B cell (primary cell): Measurements from ENCODE around the gene MPC2. TPM values are rescaled to one million over a fixed set of nuclear protein-coding genes. Genes with fewer than 3 reads are reported as not detected.

Experiments used
- ATAC-seq: fragments of 200-7000 bp; cut with Tn5 transposase; one replicate; pipeline ENCODE4 v1.10.0; 2021; ENCODE audit warnings: low read depth, mild to moderate bottlenecking, moderate number of reproducible peaks, moderate library complexity
- CTCF ChIA-PET: fragments of 350-600 bp; sonication (Branson Sonifier 250); formaldehyde crosslinking; loops from one replicate; lab custom pipeline; 2021; ENCODE audit warnings: antibody characterized with exemption, inconsistent platforms; lab: Charles Lee
- POLR2A ChIA-PET: fragments of 350-600 bp; sonication (Branson Sonifier 250); formaldehyde crosslinking; loops from one replicate; lab custom pipeline; 2021; ENCODE audit warnings: antibody characterized with exemption; lab: Charles Lee
- DNase-seq: peaks from one replicate; pipeline ENCODE4 v3.0.0; 2013
- H2AFZ ChIP-seq: 2 replicates; pipeline ENCODE4 v1.6.1; 2012; ENCODE audit warnings: mild to moderate bottlenecking, low read depth, low read length; ENCODE audit not compliant: insufficient read depth, poor library complexity, severe bottlenecking
- H3K27ac ChIP-seq, 2 donors: 1 replicate in 1 of 2; 2 replicates in 1 of 2; pipeline ENCODE4 v1.5.1; 2012 to 2013; ENCODE audit warnings: low read length in 2 of 2, mild to moderate bottlenecking in 2 of 2, moderate library complexity in 1 of 2
- H3K27me3 ChIP-seq, 4 experiments: fragments of 200-600 bp in 1 of 4; sonication (generic) in 1 of 4; replicated peaks in 1 of 4; 1 replicate in 2 of 4; 2 replicates in 2 of 4; pipeline versions ENCODE4 v1.6.1 to v1.7.0; 2013 to 2016; ENCODE audit warnings: low read length in 3 of 4, mild to moderate bottlenecking in 2 of 4, mixed read lengths in 1 of 4, moderate library complexity in 1 of 4; ENCODE audit not compliant: insufficient read depth in 4 of 4, control insufficient read depth in 3 of 4; ENCODE audit errors: control extremely low read depth in 1 of 4
- H3K36me3 ChIP-seq, 2 experiments: replicated peaks in 1 of 2; 1 replicate in 1 of 2; 2 replicates in 1 of 2; pipeline versions ENCODE4 v1.6.1 to v1.7.1; 2013; ENCODE audit warnings: low read length in 1 of 2; ENCODE audit not compliant: insufficient read depth in 2 of 2, control insufficient read depth in 1 of 2; ENCODE audit errors: control extremely low read depth in 1 of 2, extremely low read depth in 1 of 2
- H3K4me1 ChIP-seq, 2 donors: fragments of 200-600 bp in 1 of 2; sonication (generic) in 1 of 2; 1 replicate in 1 of 2; 2 replicates in 1 of 2; pipeline versions ENCODE4 v1.5.1 to v1.6.1; 2013 to 2017; ENCODE audit warnings: low read length in 2 of 2; ENCODE audit not compliant: control insufficient read depth in 2 of 2, insufficient read depth in 2 of 2
- H3K4me2 ChIP-seq: replicated peaks from 2 replicates; pipeline ENCODE3; 2012; ENCODE audit warnings: mild to moderate bottlenecking, low read depth, low read length; ENCODE audit not compliant: poor library complexity, severe bottlenecking
- H3K4me3 ChIP-seq, 5 experiments: fragments of 200-600 bp in 1 of 5; sonication (generic) in 1 of 5; 1 replicate in 3 of 5; 2 replicates in 2 of 5; pipeline versions ENCODE4 v1.5.1 to v1.7.0; 2011 to 2016; ENCODE audit warnings: low read length in 4 of 5, mild to moderate bottlenecking in 4 of 5, low read depth in 2 of 5, control low read depth in 1 of 5, moderate library complexity in 1 of 5; ENCODE audit not compliant: insufficient read depth in 1 of 5; ENCODE audit errors: control extremely low read depth in 1 of 5, extremely low read depth in 1 of 5
- H3K79me2 ChIP-seq: fragments of 200-600 bp; sonication (generic); one replicate; pipeline ENCODE4 v1.6.0; 2016; ENCODE audit warnings: low read length; ENCODE audit not compliant: control insufficient read depth, insufficient read depth
- H3K9ac ChIP-seq: fragments of 200-600 bp; sonication (generic); 2 replicates; pipeline ENCODE4 v1.6.1; 2017; ENCODE audit warnings: mild to moderate bottlenecking, low read length, moderate library complexity
- H3K9me3 ChIP-seq, 3 donors: one replicate each; pipeline versions ENCODE4 v1.6.1 to v1.7.1; 2013; ENCODE audit warnings: low read length in 2 of 3; ENCODE audit not compliant: control insufficient read depth in 2 of 3, insufficient read depth in 1 of 3; ENCODE audit errors: control extremely low read depth in 1 of 3
- H4K20me1 ChIP-seq: 2 replicates; pipeline ENCODE4 v1.6.0; 2012; ENCODE audit warnings: mild to moderate bottlenecking, low read length; ENCODE audit not compliant: insufficient read depth, control insufficient read depth, poor library complexity, severe bottlenecking
- H3K27ac Mint-ChIP-seq: one replicate; pipeline ENCODE4 v1.8.0; 2021; ENCODE audit warnings: mixed read lengths
- H3K27me3 Mint-ChIP-seq: one replicate; pipeline ENCODE4 v1.8.0; 2021; ENCODE audit warnings: mixed read lengths
- H3K4me1 Mint-ChIP-seq: one replicate; pipeline ENCODE4 v1.8.0; 2021; ENCODE audit warnings: mixed read lengths
- H3K4me3 Mint-ChIP-seq: one replicate; pipeline ENCODE4 v1.8.0; 2021; ENCODE audit warnings: mixed read lengths
- H3K9me3 Mint-ChIP-seq: one replicate; pipeline ENCODE4 v1.8.0; 2022; ENCODE audit warnings: mixed read lengths; ENCODE audit not compliant: insufficient read depth
- CTCF ChIP-seq: fragments of 200-600 bp; IDR thresholded peaks from one replicate; pipeline ENCODE4 v1.8.0; 2022; ENCODE audit warnings: antibody characterized with exemption, mild to moderate bottlenecking
- EZH2 ChIP-seq: IDR thresholded peaks from 2 replicates; pipeline ENCODE4 v1.6.1; 2012; ENCODE audit warnings: borderline replicate concordance, low read depth, mild to moderate bottlenecking, moderate library complexity, low read length; ENCODE audit not compliant: insufficient read depth, poor library complexity, severe bottlenecking
- WGBS: methylation state at CpG from one replicate; pipeline ENCODE4 v1.1.5; 2013; ENCODE audit warnings: missing lambda C conversion rate; ENCODE audit not compliant: insufficient coverage; 5-methylcytosine and 5-hydroxymethylcytosine counted together
- intact Hi-C: fragments of 100-400 bp; cut with micrococcal nuclease; formaldehyde crosslinking; loops from one replicate; pipeline ENCODE4 v1.10.0; 2022
- polyA plus RNA-seq: library from polyadenylated mRNA; depleted of rRNA; stranded (reverse); fragments of >200 nt; gene quantifications from 2 replicates; pipeline ENCODE4 v1.2.3, GENCODE V29; 2012
- total RNA-seq, 2 donors: library from RNA; stranded (reverse); fragments of 120-200 nt in 1 of 2; gene quantifications; 1 replicate in 1 of 2; 2 replicates in 1 of 2; pipeline versions ENCODE4 v1.2.3 to v1.2.4, GENCODE V29; 2013 to 2022

MPC2 gene
- total and polyA plus RNA-seq, 2 donors (not counting 1 experiment from before 2014, with no cell fraction given), result 16.4 to 17.5 TPM

- peak overlapping the region; percentile 95 for H2AFZ ChIP-seq
Measured at GRCh38 chr1:167934426-167935215, 2.3 kb downstream of the MPC2 start.

More at GRCh38 chr1:167934426-167935215, 2.3 kb downstream of the MPC2 start:
- H4K20me1 ChIP-seq, result no peaks in the 10 kb centered on the region
- no CpG with 5 or more reads among the region's 4 CpGs for WGBS
- H3K4me2 ChIP-seq, result peak overlapping the region; percentile 84
- H3K4me3 Mint-ChIP-seq, result peak overlapping the region; percentile 95
- H3K4me1 ChIP-seq, result peaks cover 10 to 27% of the 10 kb centered on the region in 2 donors
- POLR2A ChIA-PET, result no interaction called here
- H3K27ac ChIP-seq, result peak overlapping the region; percentile 87 to 95
- intact Hi-C loops, result loop anchor here (5.0 to 10.0 kb wide), 4 partner anchors 70 to 1433 kb away; partner anchors contain the start of genes BLZF1, CREG1 and NME7
- peaks cover 38% of the 10 kb centered on the region for H3K4me1 Mint-ChIP-seq
- H3K79me2 ChIP-seq, result peaks cover 78% of the 10 kb centered on the region
- no peak for ATAC-seq
- H3K27me3 Mint-ChIP-seq, result no peaks in the 10 kb centered on the region
- CTCF ChIA-PET, result interaction anchor here (0.8 to 1.3 kb wide), 2 partner anchors 11 to 148 kb away, joined by 3 to 4 read pairs; no protein-coding TSS in a partner anchor
- H3K9ac ChIP-seq, result peak overlapping the region; percentile 90
- no peak for DNase-seq
- H3K27me3 ChIP-seq, result no peaks in the 10 kb centered on the region
- H3K27ac Mint-ChIP-seq, result peak overlapping the region; percentile 100
- H3K9me3 Mint-ChIP-seq, result no peaks in the 10 kb centered on the region
- no peaks in the 10 kb centered on the region for H3K36me3 ChIP-seq
- TF ChIP-seq EZH2 (no peak), CTCF (no peak)
- peak overlapping the region; percentile 70 to 96 (median 88) for H3K4me3 ChIP-seq
- no peaks in the 10 kb centered on the region for H3K9me3 ChIP-seq
